GM13977 (cell line): ENCODE data around the gene UBE3C.
"Not testable (repeated sequence)": the region's sequence is repeated elsewhere in the genome, so short reads cannot be mapped to it uniquely, and the experiment has no call there.

ENCODE experiments used
- DNase-seq: peaks from one replicate; pipeline ENCODE4 v3.0.0; 2012; ENCODE audit warnings: low spot score
- CTCF ChIP-seq: IDR thresholded peaks from 2 replicates; pipeline ENCODE4 v1.5.1; 2012; ENCODE audit warnings: mild to moderate bottlenecking, control low read depth; ENCODE audit not compliant: insufficient read depth; ENCODE audit errors: extremely low read depth, missing control alignments
- in situ Hi-C: fragments of 300-500 bp; cut with MboI; formaldehyde crosslinking; loops from one replicate; pipeline ENCODE4 v1.12.0; 2022; ENCODE audit warnings: low sequenced_read_pairs, low pct_unique_long_range_greater_than_20kb, mixed read lengths, inconsistent platforms; ENCODE audit not compliant: unreplicated experiment

The UBE3C gene

DNA sequence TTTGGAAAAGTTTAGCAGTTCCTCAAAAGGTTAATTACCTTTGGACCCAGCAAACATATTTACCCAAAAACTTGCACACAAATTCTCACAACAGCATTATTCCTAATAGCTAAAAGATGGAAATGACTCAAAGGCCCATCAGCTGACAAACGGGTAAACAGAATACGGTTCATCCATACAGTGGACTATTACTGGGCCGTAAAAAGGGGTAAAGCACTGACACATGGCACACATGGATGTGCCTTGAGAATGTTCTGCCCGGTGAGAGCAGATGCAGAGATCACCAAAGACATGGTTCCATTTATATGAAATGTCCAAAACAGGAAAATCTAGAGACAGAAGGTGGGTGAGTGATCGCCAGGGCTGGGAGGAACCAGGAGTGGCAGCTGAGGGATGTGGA lies 102.9 kb downstream of the UBE3C start:
- TF ChIP-seq CTCF, result no peak
- no peak for DNase-seq
- in situ Hi-C loops, result no loop called here

DNA sequence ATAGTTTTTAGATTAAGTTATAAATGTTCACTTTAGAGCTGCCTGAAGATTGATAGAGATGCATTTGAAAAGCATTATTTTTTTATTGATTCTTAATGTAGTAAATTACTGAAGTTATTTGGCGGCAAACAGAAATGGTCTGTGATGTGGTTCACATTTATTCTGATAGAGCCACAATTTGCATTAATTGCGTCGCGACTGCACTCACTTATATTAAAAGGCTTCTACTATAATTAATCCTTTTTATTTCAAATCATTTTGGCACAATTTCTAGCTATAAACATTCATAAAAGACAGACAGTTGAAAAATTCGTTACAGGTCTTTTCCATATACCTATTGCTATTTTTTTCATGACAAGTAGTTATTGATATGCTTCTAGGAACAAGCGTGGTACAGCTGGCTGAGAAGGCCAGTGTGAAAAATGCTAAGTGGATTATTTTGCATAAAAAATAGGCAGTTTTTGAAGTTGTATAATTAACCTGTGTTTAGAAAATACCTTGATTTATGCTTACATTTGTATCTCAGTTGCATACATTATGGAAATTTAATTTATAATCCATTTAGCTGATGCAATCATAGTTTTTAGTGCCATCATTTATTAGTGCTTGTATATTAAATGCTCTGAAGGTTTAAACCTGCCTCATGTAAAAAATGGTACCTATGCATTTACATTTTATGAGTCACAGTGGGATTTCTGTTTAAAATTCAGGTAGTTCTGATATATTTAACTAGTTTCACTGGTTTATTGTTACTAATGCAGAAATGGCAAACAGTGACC lies 106.0 kb downstream of the UBE3C start:
- in situ Hi-C loops, result no loop called here
- DNase-seq, result no peak
- TF ChIP-seq CTCF, result no peak

- in situ Hi-C loops, result no loop called here
- DNase-seq, result no peak
- TF ChIP-seq CTCF, result no peak
Observed at GRCh38 chr7:157246052-157246451, 107.3 kb downstream of the UBE3C start.

- DNase-seq, result no peak
- in situ Hi-C loops, result no loop called here
- no peak for TF ChIP-seq CTCF
Observed at GRCh38 chr7:157248659-157249058, 109.9 kb downstream of the UBE3C start.

- peak; percentile 64 for DNase-seq
- in situ Hi-C loops, result loop anchor here (25.0 kb wide), 1 partner anchor 288 kb away; no protein-coding TSS in a partner anchor
- TF ChIP-seq CTCF, result peak; percentile 84
Observed at GRCh38 chr7:157250605-157251228, 112.0 kb downstream of the UBE3C start.

- DNase-seq, result not testable (repeated sequence)
- in situ Hi-C loops, result loop anchor here (25.0 kb wide), 1 partner anchor 290 kb away; no protein-coding TSS in a partner anchor
Observed at GRCh38 chr7:157251817-157252216, 113.1 kb downstream of the UBE3C start.

- no peak for DNase-seq
- in situ Hi-C loops, result loop anchor here (25.0 kb wide), 1 partner anchor 292 kb away; no protein-coding TSS in a partner anchor
- TF ChIP-seq CTCF, result no peak
Observed at GRCh38 chr7:157253850-157254249, 115.1 kb downstream of the UBE3C start.

- not testable (repeated sequence) for DNase-seq
- in situ Hi-C loops, result loop anchor here (25.0 kb wide), 1 partner anchor 292 kb away; no protein-coding TSS in a partner anchor
Observed at GRCh38 chr7:157254781-157255180, 116.1 kb downstream of the UBE3C start.
